ENCODE measurements around the gene WDR87. TPM values are rescaled to one million over a fixed set of nuclear protein-coding genes. Genes with fewer than 3 reads are reported as not detected.
A peak's percentile ranks its signal among the peaks of the same experiment; 100 is the strongest.

WDR87 gene
- total RNA-seq, 1 donor, result not detected

DNA sequence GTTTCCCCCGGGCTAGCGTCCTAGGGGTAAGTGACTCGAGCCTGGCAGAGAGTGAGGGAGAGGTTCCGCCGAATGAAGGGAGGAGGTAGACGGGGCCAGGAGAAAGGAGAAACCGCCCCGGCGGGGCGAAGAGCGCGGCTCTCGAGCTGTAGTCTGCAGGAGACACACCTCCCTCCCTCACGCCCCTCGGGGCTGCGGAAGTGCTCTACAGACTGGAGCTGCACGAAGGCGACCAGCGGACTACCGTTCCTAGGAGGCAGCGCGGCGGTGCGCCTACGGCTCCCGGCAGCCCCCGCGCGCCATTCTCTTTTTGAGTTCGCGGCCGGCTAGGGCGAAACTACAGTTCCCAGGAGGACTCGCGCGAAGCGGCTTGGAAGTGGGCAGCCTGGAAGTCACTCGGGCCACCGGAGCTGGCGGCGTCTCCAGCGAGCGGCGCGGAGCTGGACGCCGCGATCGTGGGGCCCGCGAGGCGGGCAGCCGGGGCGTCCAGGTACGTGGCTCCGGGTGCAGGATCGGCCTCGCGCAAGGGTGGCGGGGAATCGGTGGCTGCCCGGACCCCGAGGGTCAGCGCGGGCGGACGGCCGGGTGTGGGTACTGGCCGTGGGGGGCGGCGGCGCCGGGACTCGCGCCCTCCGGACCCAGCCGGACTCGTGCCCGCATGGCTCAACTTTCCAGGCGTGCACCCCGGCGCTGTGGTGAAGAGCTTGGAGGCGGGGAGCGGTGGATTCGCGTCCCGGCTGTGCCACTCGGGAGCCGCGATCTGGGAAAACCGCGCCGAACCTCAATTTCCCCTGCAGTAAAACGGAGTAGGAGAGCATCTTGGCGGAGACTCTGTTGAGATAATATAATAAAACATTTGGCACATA is 708 bp upstream of the WDR87 start, which contains the start of gene SIPA1L3:
TSS of gene SIPA1L3 (plus strand) at position 340 of the 866 bp plus-strand sequence. CDS start 174,358 bp downstream, outside the sequence.
- DNase-seq (ENCODE audit: low read depth), result peak; percentile 96
- TF ChIP-seq CTCF (IDR thresholded peaks at IDR 0.05; ENCODE audit: insufficient read depth, low read depth, low read length), result no peak
- peak within 1 kb of the TSS; percentile 96 for H3K4me3 ChIP-seq (ENCODE audit: low read depth, low read length)

DNA sequence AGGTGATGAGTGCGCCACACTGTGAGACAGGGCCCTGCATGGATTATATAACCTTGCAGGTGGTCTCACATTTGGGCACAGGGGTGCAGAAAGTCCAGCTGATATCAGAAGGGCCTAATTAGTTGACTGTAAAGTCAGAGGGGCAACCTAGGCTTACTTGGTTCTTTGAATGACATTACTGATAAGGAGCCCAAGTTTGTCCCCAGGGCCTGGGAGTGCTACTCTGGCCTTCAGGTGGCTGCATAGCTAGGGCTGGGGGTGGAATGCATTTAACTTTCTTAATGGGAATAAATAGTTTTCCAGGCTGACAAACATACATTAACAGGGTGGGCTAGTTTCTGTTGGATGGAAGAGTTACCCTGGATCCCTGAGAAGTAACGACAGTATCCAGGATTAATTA is 3.3 kb downstream of the WDR87 start:
- DNase-seq (ENCODE audit: low read depth), result no peak
- TF ChIP-seq CTCF (IDR thresholded peaks at IDR 0.05; ENCODE audit: insufficient read depth, low read depth, low read length), result no peak

GRCh38 chr19:37902668-37903067 is 3.7 kb downstream of the WDR87 start:
- no peak overlapping the region for H3K4me3 ChIP-seq (ENCODE audit: low read depth, low read length)
- peak; percentile 80 for DNase-seq (ENCODE audit: low read depth)
- TF ChIP-seq CTCF (IDR thresholded peaks at IDR 0.05; ENCODE audit: insufficient read depth, low read depth, low read length), result peak; percentile 92

More for the DNA sequence above, 3.3 kb downstream of the WDR87 start:
- no peak overlapping the region for H3K4me3 ChIP-seq (ENCODE audit: low read depth, low read length)

DNA sequence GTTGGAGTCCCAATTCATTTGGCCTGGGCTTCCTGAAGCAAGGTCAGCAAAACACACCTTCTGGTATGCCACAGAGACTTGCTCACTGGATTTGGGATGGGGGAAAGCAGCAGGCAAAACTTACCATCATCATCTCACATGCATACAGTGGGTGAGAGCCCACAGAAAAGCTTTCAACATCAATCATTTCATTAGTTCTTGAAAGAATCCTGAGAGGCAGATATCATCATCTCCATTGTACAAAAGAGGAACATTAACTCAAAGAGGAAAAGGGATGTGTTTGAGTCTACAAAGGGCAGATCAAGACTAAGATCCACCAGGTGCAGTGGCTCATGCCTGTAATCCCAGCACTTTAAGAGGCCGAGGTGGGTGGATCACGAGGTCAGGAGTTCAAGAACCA is 6.4 kb downstream of the WDR87 start:
- no peak overlapping the region for H3K4me3 ChIP-seq (ENCODE audit: low read depth, low read length)
- no peak for TF ChIP-seq CTCF (IDR thresholded peaks at IDR 0.05; ENCODE audit: insufficient read depth, low read depth, low read length)
- DNase-seq (ENCODE audit: low read depth), result no peak

GRCh38 chr19:37899453-37899852 is 6.9 kb downstream of the WDR87 start:
- DNase-seq (ENCODE audit: low read depth), result no peak
- no peak overlapping the region for H3K4me3 ChIP-seq (ENCODE audit: low read depth, low read length)
- no peak for TF ChIP-seq CTCF (IDR thresholded peaks at IDR 0.05; ENCODE audit: insufficient read depth, low read depth, low read length)

DNA sequence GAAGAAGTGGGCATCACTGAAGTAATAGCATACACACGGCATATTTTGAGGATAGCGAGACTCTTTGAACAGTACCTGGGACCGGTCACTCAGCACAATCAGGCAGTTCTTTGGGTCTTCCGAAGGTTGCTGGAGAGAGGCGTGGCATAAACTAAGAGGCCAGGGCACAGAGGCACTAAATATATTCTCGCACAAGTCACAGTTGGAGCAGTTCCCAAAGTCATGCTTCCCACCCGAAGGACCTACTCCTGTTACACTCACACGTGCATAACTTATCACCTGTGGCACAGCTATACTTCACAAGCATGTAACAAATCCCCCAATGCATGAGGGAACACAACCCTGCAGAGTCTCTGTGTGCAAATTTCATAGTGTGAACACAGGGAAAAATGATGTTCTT is 10.2 kb downstream of the WDR87 start:
- TF ChIP-seq CTCF (IDR thresholded peaks at IDR 0.05; ENCODE audit: insufficient read depth, low read depth, low read length), result no peak
- DNase-seq (ENCODE audit: low read depth), result no peak

More for the DNA sequence above, 10.2 kb downstream of the WDR87 start:
- H3K4me3 ChIP-seq (ENCODE audit: low read depth, low read length), result no peak overlapping the region
